WTC11 (cell line): ENCODE data around the gene COL3A1. TPM values are rescaled to one million over a fixed set of nuclear protein-coding genes. Genes with fewer than 3 reads are reported as not detected.

Experiments
- ATAC-seq: fragments of 200-7000 bp; cut with Tn5 transposase; 2 replicates; pipeline ENCODE4 v1.10.0; 2021; ENCODE audit warnings: mild to moderate bottlenecking, moderate library complexity
- CTCF ChIA-PET: fragments of 300-600 bp; sonication (Branson Sonifier 250); formaldehyde crosslinking; loops from one replicate; lab custom pipeline; 2021; ENCODE audit warnings: antibody characterized with exemption; lab: Charles Lee
- POLR2A ChIA-PET: fragments of 350-600 bp; sonication (Branson Sonifier 250); formaldehyde crosslinking; loops from one replicate; lab custom pipeline; 2021; ENCODE audit warnings: antibody characterized with exemption; lab: Charles Lee
- DNase-seq: peaks from one replicate; pipeline ENCODE4 v3.0.0; 2021; ENCODE audit warnings: low spot score
- H3K27ac Mint-ChIP-seq: 2 replicates; pipeline ENCODE4 v1.8.0; 2021; ENCODE audit warnings: mixed read lengths
- H3K27me3 Mint-ChIP-seq: 2 replicates; pipeline ENCODE4 v1.8.0; 2021; ENCODE audit warnings: low read depth, mild to moderate bottlenecking, moderate library complexity, mixed read lengths
- H3K36me3 Mint-ChIP-seq: 2 replicates; pipeline ENCODE4 v1.8.0; 2021; ENCODE audit warnings: mixed read lengths
- H3K4me1 Mint-ChIP-seq: 2 replicates; pipeline ENCODE4 v1.8.0; 2022; ENCODE audit warnings: mixed read lengths
- H3K4me3 Mint-ChIP-seq: 2 replicates; pipeline ENCODE4 v1.8.0; 2021; ENCODE audit warnings: mild to moderate bottlenecking, moderate library complexity, mixed read lengths
- H3K9me3 Mint-ChIP-seq: 2 replicates; pipeline ENCODE4 v1.8.0; 2021; ENCODE audit warnings: mixed read lengths
- CBFB ChIP-seq: sonication (generic); formaldehyde crosslinking; IDR thresholded peaks from 2 replicates; pipeline ENCODE4 v1.8.1; 2022; ENCODE audit warnings: mild to moderate bottlenecking, low read depth, missing genetic modification reagents
- CREB1 ChIP-seq: sonication (generic); formaldehyde crosslinking; IDR thresholded peaks from 2 replicates; pipeline ENCODE4 v1.8.0; 2023; ENCODE audit warnings: mild to moderate bottlenecking, missing genetic modification reagents
- ELF4 ChIP-seq: sonication (generic); formaldehyde crosslinking; IDR thresholded peaks from 2 replicates; pipeline ENCODE4 v1.8.1; 2022; ENCODE audit warnings: low read depth, mild to moderate bottlenecking, moderate library complexity, missing genetic modification reagents
- ERG ChIP-seq: fragments of 250-450 bp; sonication (Bioruptor Pico); IDR thresholded peaks from 2 replicates; pipeline ENCODE4 v1.8.0; 2021; ENCODE audit warnings: mild to moderate bottlenecking
- GABPB1 ChIP-seq: sonication (generic); formaldehyde crosslinking; IDR thresholded peaks from 2 replicates; pipeline ENCODE4 v1.8.1; 2023; ENCODE audit warnings: mild to moderate bottlenecking, missing genetic modification reagents
- HMGXB4 ChIP-seq: sonication (generic); formaldehyde crosslinking; IDR thresholded peaks from 2 replicates; pipeline ENCODE4 v1.8.1; 2023; ENCODE audit warnings: mild to moderate bottlenecking, moderate library complexity, missing genetic modification reagents
- OVOL2 ChIP-seq: fragments of 250-450 bp; sonication (Bioruptor Pico); IDR thresholded peaks from 2 replicates; pipeline ENCODE4 v1.9.0; 2021; ENCODE audit warnings: mild to moderate bottlenecking, borderline replicate concordance
- PREB ChIP-seq: sonication (generic); formaldehyde crosslinking; IDR thresholded peaks from 2 replicates; pipeline ENCODE4 v1.8.1; 2022; ENCODE audit warnings: mild to moderate bottlenecking, missing genetic modification reagents, moderate library complexity, borderline replicate concordance
- RELA ChIP-seq: sonication (generic); formaldehyde crosslinking; IDR thresholded peaks from 2 replicates; pipeline ENCODE4 v1.8.1; 2022; ENCODE audit warnings: missing genetic modification reagents, mild to moderate bottlenecking, borderline replicate concordance
- SP1 ChIP-seq: sonication (generic); formaldehyde crosslinking; conservative IDR thresholded peaks from 2 replicates; pipeline ENCODE4 v1.8.1; 2022; ENCODE audit warnings: missing genetic modification reagents
- STAT6 ChIP-seq: sonication (generic); formaldehyde crosslinking; conservative IDR thresholded peaks from 2 replicates; pipeline ENCODE4 v1.8.1; 2023; ENCODE audit warnings: mild to moderate bottlenecking, low read depth, missing genetic modification reagents, moderate library complexity
- TP53 ChIP-seq: sonication (generic); formaldehyde crosslinking; IDR thresholded peaks from 2 replicates; pipeline ENCODE4 v1.8.1; 2023; ENCODE audit warnings: mild to moderate bottlenecking, missing genetic modification reagents
- ZNF121 ChIP-seq: sonication (generic); formaldehyde crosslinking; IDR thresholded peaks from 2 replicates; pipeline ENCODE4 v1.8.0; 2023; ENCODE audit warnings: missing genetic modification reagents
- ZNF416 ChIP-seq: fragments of 250-450 bp; sonication (Bioruptor Pico); IDR thresholded peaks from 2 replicates; pipeline ENCODE4 v1.9.0; 2021; ENCODE audit warnings: mild to moderate bottlenecking, inconsistent platforms
- ZNF425 ChIP-seq: fragments of 250-450 bp; sonication (Bioruptor Pico); conservative IDR thresholded peaks from 2 replicates; pipeline ENCODE4 v1.9.0; 2021; ENCODE audit warnings: mild to moderate bottlenecking
- ZNF512 ChIP-seq: sonication (generic); formaldehyde crosslinking; IDR thresholded peaks from 2 replicates; pipeline ENCODE4 v1.8.1; 2022; ENCODE audit warnings: missing genetic modification reagents, borderline replicate concordance
- ZNF671 ChIP-seq: fragments of 250-450 bp; sonication (Bioruptor Pico); IDR thresholded peaks from 2 replicates; pipeline ENCODE4 v1.8.0; 2021; ENCODE audit warnings: mild to moderate bottlenecking
- total RNA-seq: library from RNA; stranded (reverse); gene quantifications from 3 replicates; pipeline ENCODE4 v1.2.3, GENCODE V29; 2021

Gene COL3A1
- total RNA-seq, 1 experiment from 2014 or later, result 0.61 TPM

- TF ChIP-seq OVOL2 (CRISPR knock-in tag) (no peak), ERG (no peak), STAT6 (CRISPR knock-in tag) (no peak), ELF4 (CRISPR knock-in tag) (no peak)
Measured at GRCh38 chr2:189008555-189009262, 34.5 kb downstream of the COL3A1 start (continued).

- Mint-ChIP-seq H3K4me3 (no peak overlapping the region), H3K9me3 (no peaks in the 10 kb centered on the region), H3K36me3 (no peaks in the 10 kb centered on the region), H3K4me1 (peaks cover 10% of the 10 kb centered on the region), H3K27me3 (no peaks in the 10 kb centered on the region), H3K27ac (no peak overlapping the region)
- TF ChIP-seq ZNF121 (CRISPR knock-in tag) (no peak), ELF4 (CRISPR knock-in tag) (no peak), HMGXB4 (CRISPR knock-in tag) (no peak), GABPB1 (CRISPR knock-in tag) (no peak), ZNF671 (CRISPR knock-in tag) (no peak), TP53 (CRISPR knock-in tag) (no peak), CBFB (no peak), SP1 (CRISPR knock-in tag) (no peak), CREB1 (CRISPR knock-in tag) (no peak), ZNF425 (CRISPR knock-in tag) (no peak), ZNF416 (CRISPR knock-in tag) (no peak), PREB (CRISPR knock-in tag) (no peak), RELA (CRISPR knock-in tag) (no peak), ZNF512 (CRISPR knock-in tag) (no peak)
- ChIA-PET POLR2A (no interaction called here), CTCF (interaction anchor here (1.0 kb wide), 1 partner anchor 486 kb away, joined by 3 read pairs; no protein-coding TSS in a partner anchor)
- DNase-seq, result no peak
- no peak for ATAC-seq
Measured at GRCh38 chr2:189010536-189010935, 36.4 kb downstream of the COL3A1 start.
